Measurements from ENCODE around the gene MEGF6.

Gene MEGF6

GRCh38 chr1:3642919-3643675 is 31.8 kb upstream of the MEGF6 start:
- DNase-seq: no peak

DNA sequence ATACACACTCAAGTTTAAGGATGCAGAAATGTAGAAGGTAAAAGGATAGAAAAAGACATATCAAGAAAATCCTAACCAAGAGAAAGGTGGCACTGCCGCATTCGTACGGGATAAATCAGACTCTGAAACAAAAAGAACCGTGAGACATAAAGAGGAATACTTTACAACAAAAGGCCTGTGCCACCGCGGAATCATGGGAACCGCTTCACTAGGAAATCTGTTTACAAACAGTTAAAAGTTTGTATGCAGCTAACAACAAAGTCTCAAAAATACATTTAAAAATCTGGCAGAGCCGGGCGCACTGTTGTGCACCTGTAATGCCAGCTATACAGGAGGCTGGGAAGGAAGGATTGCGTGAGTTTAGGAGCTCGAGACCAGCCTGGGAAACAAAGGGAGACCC is 30.5 kb upstream of the MEGF6 start:
- no peak for DNase-seq

DNA sequence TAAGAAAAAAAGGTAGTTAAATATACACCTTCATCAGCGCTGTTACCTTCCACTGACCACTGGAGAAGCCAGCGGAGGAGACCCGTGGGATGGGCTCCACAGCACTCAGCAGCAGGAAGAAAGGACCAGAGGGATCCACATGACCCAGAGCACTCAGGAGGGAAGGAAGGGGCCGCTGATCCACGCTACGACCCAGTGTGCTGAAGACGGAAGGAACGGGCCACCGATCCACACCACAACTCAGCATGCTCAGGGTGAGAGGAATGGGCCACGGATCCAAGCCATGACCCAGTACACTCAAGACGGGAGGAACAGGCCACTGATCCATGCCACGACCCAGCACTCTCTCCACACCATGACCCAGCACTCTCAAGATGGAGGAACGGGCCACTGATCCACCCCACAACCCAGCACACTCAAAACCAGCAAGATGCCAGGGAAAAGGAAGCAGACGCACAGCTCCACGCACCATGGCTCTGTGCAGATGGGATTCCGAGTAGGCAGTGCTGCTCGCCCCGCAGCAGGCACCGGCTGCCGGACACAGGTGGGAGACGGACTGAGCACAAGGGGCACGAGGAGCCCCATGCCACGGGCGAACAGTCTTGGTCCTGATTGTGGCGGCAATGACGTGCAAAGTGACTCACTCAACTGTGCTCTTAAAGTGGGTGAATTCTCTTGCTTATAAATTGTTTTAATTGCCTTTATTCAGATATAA is 29.9 kb upstream of the MEGF6 start:
- DNase-seq: no peak

GRCh38 chr1:3640121-3640837 is 29.0 kb upstream of the MEGF6 start:
- no peak for DNase-seq

- no peak for DNase-seq
Observed at GRCh38 chr1:3639397-3639911, 28.1 kb upstream of the MEGF6 start.

GRCh38 chr1:3638676-3639075 is 27.4 kb upstream of the MEGF6 start:
- no peak for DNase-seq

DNA sequence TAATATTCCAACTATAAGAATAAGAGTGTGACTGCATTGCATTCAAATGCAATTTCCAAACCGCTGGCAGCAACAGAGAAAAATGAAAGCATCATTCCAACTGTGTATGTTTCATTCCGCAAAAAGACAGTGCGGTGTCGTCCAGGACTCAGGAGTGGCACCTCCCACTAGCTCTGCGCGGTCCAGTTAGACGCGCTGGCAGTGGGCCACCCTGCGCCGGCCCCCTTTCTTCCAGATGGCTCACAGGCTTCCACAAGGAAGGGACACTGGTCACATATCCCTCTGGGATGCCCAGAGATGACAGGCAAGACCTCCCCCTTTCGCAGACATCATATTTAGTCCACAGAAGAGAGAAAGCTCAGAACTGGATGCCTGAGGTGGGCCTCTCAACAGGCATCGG is 26.7 kb upstream of the MEGF6 start:
- no peak for DNase-seq

DNA sequence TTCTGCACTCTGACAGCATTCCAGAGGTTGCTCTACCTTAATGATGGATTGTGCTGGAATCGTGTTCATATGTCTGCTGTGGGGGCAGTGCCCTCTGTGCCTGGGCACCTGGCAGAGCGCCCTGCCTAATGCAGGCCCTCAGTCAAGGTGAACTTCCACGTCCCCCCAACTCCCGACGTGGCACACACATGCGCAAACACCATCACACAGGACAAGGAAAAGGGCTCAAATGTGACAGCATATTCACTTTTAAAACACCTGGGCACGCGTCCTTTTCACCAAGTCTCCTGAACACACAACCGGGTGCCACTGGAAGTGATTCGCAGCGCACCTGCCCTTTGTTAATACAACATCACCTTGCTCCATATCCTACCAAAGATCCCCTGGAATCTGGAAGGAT is 25.2 kb upstream of the MEGF6 start:
- no peak for DNase-seq

DNA sequence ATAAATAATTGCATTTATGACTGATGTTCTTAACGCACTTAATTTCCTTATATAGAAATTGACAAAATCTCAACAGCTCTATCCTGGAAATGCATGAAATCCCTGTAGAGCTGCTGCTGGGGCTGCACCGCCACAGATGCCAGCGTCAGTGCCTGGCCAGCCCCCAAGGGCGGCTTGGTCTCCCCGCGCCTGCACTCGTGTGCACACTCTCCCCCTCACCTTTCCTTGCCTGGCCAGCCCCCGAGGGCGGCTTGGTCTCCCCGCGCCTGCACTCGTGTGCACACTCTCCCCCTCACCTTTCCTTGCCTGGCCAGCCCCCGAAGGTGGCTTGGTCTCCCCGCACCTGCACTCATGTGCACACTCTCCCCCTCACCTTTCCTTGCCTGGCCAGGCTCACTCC is 24.8 kb upstream of the MEGF6 start:
- DNase-seq: no peak

GRCh38 chr1:3634059-3634800 is 22.9 kb upstream of the MEGF6 start:
- DNase-seq: no peak

GRCh38 chr1:3633344-3634058 is 22.2 kb upstream of the MEGF6 start:
- DNase-seq: no peak

DNA sequence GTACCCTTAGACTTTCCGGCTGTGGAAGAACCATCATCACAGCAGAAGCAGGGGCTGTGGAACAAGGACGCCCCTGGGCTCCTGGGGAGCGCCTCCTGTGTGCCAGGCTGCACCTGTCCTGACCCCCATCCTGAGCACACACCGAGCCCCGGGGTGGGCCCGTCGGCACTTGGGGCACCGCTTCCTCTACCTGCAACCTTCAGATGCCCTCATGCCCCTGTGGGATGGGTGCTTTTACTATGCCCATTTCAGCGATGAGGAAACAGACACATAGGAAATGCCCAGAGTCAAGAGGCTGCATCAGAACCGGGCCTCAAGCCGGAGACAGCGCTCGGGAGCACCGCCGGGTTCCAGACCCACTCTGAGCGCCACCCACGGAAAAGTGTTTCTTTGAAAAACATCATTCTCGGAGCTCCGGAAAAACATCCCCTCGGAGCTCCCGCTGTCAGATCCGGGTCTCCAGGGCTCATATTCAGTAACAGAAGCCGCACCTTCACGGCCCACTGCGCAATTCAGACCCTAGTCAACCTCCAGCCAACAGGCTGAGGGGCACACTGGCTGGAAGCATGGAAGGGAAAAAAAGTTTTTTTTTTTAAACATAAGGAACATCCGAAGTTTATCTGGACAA is 21.5 kb upstream of the MEGF6 start:
- no peak for DNase-seq

- no peak for DNase-seq
Observed at GRCh38 chr1:3632298-3632697, 21.0 kb upstream of the MEGF6 start.

DNA sequence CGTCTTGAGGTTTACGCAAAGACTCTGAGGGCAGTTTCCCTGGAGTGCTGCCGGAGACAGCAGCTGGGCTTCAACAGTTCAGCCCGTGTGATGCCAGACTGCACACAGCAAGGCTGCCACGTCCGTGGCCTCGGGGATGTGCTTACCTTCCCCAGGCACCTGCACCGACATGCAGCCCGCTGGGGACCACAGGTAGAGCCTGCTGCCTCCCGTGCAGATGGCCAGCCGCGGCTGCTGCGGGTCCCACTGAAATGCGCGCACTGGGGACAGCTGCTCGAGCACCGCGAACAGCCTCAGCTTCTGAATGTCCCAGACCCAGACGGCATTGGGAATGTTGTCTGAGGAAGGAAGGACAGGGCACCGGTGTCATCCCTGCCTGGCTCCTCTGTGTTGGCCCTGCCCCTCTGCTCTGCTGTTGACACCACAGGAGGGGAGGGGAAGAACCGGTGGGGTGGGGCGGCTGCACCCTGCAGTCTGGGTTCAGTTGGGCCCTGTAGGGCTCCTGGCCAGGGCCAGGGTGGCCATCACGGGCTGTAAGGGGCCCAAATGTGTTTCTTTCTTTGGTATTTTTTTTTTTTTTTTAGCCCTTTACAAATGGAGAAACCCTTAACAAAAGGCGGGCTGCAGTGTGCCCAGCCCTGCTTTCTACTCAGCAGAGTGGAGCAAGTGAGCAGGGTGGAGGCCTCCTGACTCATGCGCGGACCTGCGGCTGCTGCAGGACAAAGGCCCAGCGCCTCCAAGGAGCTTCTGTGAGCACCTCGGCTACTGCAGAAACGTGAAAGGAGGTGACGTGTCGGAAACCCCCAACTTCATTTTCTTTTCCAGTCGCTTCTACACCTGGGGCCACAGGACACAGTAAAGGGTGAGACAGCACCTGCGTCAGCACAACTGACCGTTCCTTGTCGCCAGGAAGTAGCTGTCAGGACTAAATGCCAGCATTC is 20.3 kb upstream of the MEGF6 start:
- no peak for DNase-seq

DNA sequence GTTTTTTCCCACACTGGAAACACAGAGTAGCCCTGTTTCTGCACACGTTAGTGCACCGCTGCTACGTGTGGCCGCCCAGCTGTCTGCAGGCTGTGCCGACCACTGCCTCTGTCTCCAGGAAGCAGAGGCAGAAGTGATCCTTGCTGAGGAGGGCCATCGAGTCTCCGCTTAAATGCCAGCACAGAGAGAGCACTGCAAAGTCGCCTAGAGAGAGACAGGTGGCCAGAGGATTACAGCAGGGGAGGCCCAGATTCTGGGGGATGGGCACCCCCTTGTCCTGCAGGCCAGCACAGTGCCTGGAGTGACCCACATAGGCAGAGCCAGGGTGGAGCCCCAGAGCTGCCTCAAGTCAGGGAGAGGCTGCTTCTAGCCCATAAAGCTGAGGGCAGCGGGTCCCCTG is 19.6 kb upstream of the MEGF6 start:
- DNase-seq: no peak

DNA sequence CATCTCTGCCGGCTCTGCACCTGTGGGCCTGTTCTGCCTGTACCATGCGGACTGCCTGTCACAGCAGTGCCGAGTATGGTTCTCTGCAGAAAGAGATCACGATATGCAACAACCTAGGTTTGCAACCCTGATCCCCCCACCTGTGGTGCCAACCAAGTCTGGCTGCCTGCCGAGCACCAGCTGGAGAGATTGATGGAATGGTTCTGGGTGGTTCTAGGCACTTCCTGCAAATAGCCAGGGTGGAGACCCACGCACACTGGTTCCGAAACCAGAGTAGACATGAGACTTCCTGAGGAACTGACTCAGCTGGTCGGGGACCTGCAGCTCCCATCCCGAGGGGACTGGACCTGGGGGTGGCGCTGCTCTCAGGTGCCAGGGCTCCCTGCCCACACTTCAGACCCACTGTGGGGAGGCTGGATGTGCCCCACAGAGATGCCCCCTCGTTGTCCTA is 18.9 kb upstream of the MEGF6 start:
- no peak for DNase-seq

DNA sequence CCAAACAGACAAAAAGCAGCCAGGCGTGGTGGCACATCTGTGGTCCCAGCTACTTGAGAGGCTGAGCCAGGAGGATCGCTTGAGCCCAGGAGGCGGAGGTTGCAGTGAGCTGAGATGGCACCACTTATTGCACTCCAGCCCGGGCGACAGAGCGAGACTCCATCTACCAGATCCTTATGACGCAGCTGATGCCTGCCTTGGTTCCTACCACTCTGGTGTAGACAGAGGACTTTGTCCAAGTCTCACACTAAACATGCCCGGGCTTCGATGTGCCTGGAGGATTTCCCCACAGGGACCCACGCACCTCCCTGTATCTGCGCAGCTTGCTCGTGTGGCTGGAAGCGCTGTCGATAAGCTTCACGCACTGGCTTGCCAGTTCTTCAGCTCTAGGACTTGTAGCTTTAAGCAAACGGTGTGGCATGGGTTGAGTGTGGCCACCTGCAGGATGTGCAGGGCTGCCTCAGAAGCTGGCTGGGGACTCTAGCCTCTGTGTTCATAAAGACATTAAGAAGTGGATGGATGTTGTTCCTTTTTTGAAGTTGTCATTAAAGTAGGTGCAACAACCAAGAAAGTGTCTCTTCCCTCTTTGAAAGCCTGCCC is 18.4 kb upstream of the MEGF6 start:
- no peak for DNase-seq

GRCh38 chr1:3628445-3628844 is 17.1 kb upstream of the MEGF6 start:
- DNase-seq: no peak

DNA sequence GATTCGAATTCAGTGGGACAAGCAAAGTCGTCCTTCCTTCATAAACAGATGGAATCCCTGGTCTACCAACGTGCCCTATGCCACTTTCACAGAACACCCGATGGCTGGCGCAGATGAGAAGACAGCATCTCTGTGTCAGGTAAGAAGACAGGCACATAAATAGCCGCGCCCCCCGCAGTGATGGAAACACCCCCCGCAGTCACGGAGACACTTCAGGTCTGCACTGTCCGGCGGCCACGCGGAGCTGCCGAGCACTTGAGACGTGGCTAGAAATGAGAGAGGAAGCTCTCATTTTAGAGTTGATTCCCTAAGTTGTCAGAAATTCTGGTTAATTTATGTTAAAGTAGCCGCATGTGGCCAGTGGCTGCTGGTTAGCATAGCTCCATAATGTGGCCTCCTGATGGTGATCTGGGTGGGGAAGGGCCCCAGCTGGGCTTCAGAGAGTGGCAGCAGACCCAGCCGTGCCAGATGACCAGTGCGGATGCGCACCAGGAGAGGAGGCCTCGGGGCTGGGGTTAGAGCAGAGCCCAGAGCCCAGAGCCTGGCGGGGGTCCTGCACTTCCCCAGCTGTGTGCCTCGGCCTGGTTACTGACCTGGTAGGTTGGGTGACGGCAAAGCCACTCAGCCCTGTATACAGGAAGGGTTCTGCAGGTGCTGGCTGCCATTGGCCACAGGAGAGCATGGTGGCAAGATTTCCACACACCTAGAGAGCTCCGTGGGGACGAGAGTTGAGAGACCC is 16.4 kb upstream of the MEGF6 start:
- DNase-seq: no peak
